Calu3 (cell line): ENCODE results near the gene EPHB3. TPM values are rescaled to one million over a fixed set of nuclear protein-coding genes. Genes with fewer than 3 reads are reported as not detected.

ENCODE experiments used
- BruUV-seq: library from RNA; stranded (reverse); fragments of 400-500 nt; replicated peaks from 2 replicates; lab custom pipeline; 2021; lab: Mats Ljungman, UMichigan
- CTCF ChIA-PET: fragments of 300-600 bp; sonication (Branson Sonifier 250); formaldehyde crosslinking; loops from one replicate; lab custom pipeline; 2022; ENCODE audit warnings: antibody characterized with exemption; lab: Charles Lee
- DNase-seq: peaks from one replicate; pipeline ENCODE4 v3.0.0; 2022
- H3K27ac Mint-ChIP-seq: one replicate; pipeline ENCODE4 v1.8.0; 2022; ENCODE audit warnings: mixed read lengths; ENCODE audit not compliant: unreplicated experiment
- H3K27me3 Mint-ChIP-seq: one replicate; pipeline ENCODE4 v1.8.0; 2022; ENCODE audit warnings: mixed read lengths; ENCODE audit not compliant: unreplicated experiment
- H3K36me3 Mint-ChIP-seq: one replicate; pipeline ENCODE4 v1.8.0; 2022; ENCODE audit warnings: mild to moderate bottlenecking, moderate library complexity, mixed read lengths; ENCODE audit not compliant: insufficient read depth, unreplicated experiment
- H3K4me1 Mint-ChIP-seq: one replicate; pipeline ENCODE4 v1.8.0; 2022; ENCODE audit warnings: mild to moderate bottlenecking, low read depth, mixed read lengths; ENCODE audit not compliant: unreplicated experiment
- H3K4me3 Mint-ChIP-seq: one replicate; pipeline ENCODE4 v1.8.0; 2022; ENCODE audit warnings: mild to moderate bottlenecking, low read depth, moderate library complexity, mixed read lengths; ENCODE audit not compliant: unreplicated experiment
- H3K9me3 Mint-ChIP-seq: one replicate; pipeline ENCODE4 v1.8.0; 2022; ENCODE audit warnings: low read depth, mixed read lengths; ENCODE audit not compliant: unreplicated experiment
- CTCF ChIP-seq: fragments of 200-600 bp; IDR thresholded peaks from one replicate; pipeline ENCODE4 v1.8.0; 2022; ENCODE audit warnings: antibody characterized with exemption; ENCODE audit not compliant: unreplicated experiment
- intact Hi-C: fragments of 100-400 bp; cut with micrococcal nuclease; formaldehyde crosslinking; loops from one replicate; pipeline ENCODE4 v1.10.0; 2022; ENCODE audit not compliant: unreplicated experiment
- total RNA-seq: library from RNA; stranded (reverse); gene quantifications from 2 replicates; pipeline ENCODE4 v1.2.3, GENCODE V29; 2022

The EPHB3 gene
- total RNA-seq, 1 experiment from 2014 or later: 2.5 TPM

GRCh38 chr3:184630861-184631471 lies 69.4 kb downstream of the EPHB3 start:
- H3K4me3 Mint-ChIP-seq: no peak overlapping the region
- H3K9me3 Mint-ChIP-seq: no peaks in the 10 kb centered on the region
- H3K27ac Mint-ChIP-seq: no peak overlapping the region
- CTCF ChIA-PET: interaction anchor here (1.2 kb wide), 1 partner anchor 11 kb away, joined by 4 read pairs; no protein-coding TSS in a partner anchor
- peaks cover 30% of the 10 kb centered on the region for H3K4me1 Mint-ChIP-seq
- no peaks in the 10 kb centered on the region for H3K36me3 Mint-ChIP-seq
- peaks cover 36% of the 10 kb centered on the region for H3K27me3 Mint-ChIP-seq
- intact Hi-C loops: no loop called here
- no TSS peak for BruUV-seq
- DNase-seq: no peak
- no peak for TF ChIP-seq CTCF

- peaks cover 38% of the 10 kb centered on the region for H3K27me3 Mint-ChIP-seq
- DNase-seq: no peak
- BruUV-seq: no TSS peak
- no peak for TF ChIP-seq CTCF
- H3K27ac Mint-ChIP-seq: no peak overlapping the region
- H3K36me3 Mint-ChIP-seq: no peaks in the 10 kb centered on the region
- H3K9me3 Mint-ChIP-seq: no peaks in the 10 kb centered on the region
- H3K4me3 Mint-ChIP-seq: no peak overlapping the region
- H3K4me1 Mint-ChIP-seq: peaks cover 30% of the 10 kb centered on the region
- CTCF ChIA-PET: interaction anchor here (1.2 kb wide), 1 partner anchor 11 kb away, joined by 4 read pairs; no protein-coding TSS in a partner anchor
- intact Hi-C loops: no loop called here
Observed at GRCh38 chr3:184631472-184631861, 69.9 kb downstream of the EPHB3 start.

Other genes with a start within 250 kb of the EPHB3 start
- 662 and 673 TPM in 2 replicates for gene EIF4G1, start 247.2 kb upstream of the EPHB3 start, total RNA-seq
- 24.4 and 29.2 TPM in 2 replicates for gene FAM131A, start 224.2 kb upstream of the EPHB3 start, total RNA-seq
- 22.9 and 25.3 TPM in 2 replicates for gene CLCN2, start 200.2 kb upstream of the EPHB3 start, total RNA-seq
- 128 and 131 TPM in 2 replicates for gene POLR2H, start 200.1 kb upstream of the EPHB3 start, total RNA-seq
- not detected in 2 replicates for gene THPO, start 183.6 kb upstream of the EPHB3 start, total RNA-seq
- not detected in 2 replicates for gene CHRD, start 181.7 kb upstream of the EPHB3 start, total RNA-seq
- 57.9 and 63.9 TPM in 2 replicates for gene MAGEF1, start 150.3 kb downstream of the EPHB3 start, total RNA-seq